ENCODE results near the gene UBE2E2.

The UBE2E2 gene

GRCh38 chr3:23405081-23405480 lies 202.0 kb downstream of the UBE2E2 start:
- Histone ChIP-seq H3K4me2 (ENCODE audit: low read length) (no peak overlapping the region), H3K36me3 (ENCODE audit: insufficient read depth, low read length) (no peaks in the 10 kb centered on the region), H3K4me1 (ENCODE audit: control insufficient read depth, insufficient read depth, low read length) (peaks cover 8% of the 10 kb centered on the region), H3K4me3 (ENCODE audit: low read length) (no peak overlapping the region), H3K27me3 (ENCODE audit: control insufficient read depth, insufficient read depth, low read length) (no peaks in the 10 kb centered on the region), H3K9ac (ENCODE audit: low read depth, low read length) (no peak overlapping the region), H3K9me3 (replicated peaks; ENCODE audit: low read length) (no peaks in the 10 kb centered on the region)

- H3K9me3 ChIP-seq (replicated peaks; ENCODE audit: low read length), result no peaks in the 10 kb centered on the region
- no peaks in the 10 kb centered on the region for H3K36me3 ChIP-seq (ENCODE audit: insufficient read depth, low read length)
- no peaks in the 10 kb centered on the region for H3K27me3 ChIP-seq (ENCODE audit: control insufficient read depth, insufficient read depth, low read length)
- peaks cover 8% of the 10 kb centered on the region for H3K4me1 ChIP-seq (ENCODE audit: control insufficient read depth, insufficient read depth, low read length)
- no peak overlapping the region for H3K4me2 ChIP-seq (ENCODE audit: low read length)
- no peak overlapping the region for H3K9ac ChIP-seq (ENCODE audit: low read depth, low read length)
- no peak overlapping the region for H3K4me3 ChIP-seq (ENCODE audit: low read length)
These were observed 203.5 kb downstream of the UBE2E2 start for GRCh38 chr3:23406601-23407000.

- no peaks in the 10 kb centered on the region for H3K4me1 ChIP-seq (ENCODE audit: control insufficient read depth, insufficient read depth, low read length)
- no peaks in the 10 kb centered on the region for H3K27me3 ChIP-seq (ENCODE audit: control insufficient read depth, insufficient read depth, low read length)
- no peaks in the 10 kb centered on the region for H3K9me3 ChIP-seq (replicated peaks; ENCODE audit: low read length)
- H3K4me2 ChIP-seq (ENCODE audit: low read length), result no peak overlapping the region
- H3K9ac ChIP-seq (ENCODE audit: low read depth, low read length), result no peak overlapping the region
- H3K36me3 ChIP-seq (ENCODE audit: insufficient read depth, low read length), result no peaks in the 10 kb centered on the region
- no peak overlapping the region for H3K4me3 ChIP-seq (ENCODE audit: low read length)
These were observed 214.9 kb downstream of the UBE2E2 start for GRCh38 chr3:23418026-23418425.

DNA sequence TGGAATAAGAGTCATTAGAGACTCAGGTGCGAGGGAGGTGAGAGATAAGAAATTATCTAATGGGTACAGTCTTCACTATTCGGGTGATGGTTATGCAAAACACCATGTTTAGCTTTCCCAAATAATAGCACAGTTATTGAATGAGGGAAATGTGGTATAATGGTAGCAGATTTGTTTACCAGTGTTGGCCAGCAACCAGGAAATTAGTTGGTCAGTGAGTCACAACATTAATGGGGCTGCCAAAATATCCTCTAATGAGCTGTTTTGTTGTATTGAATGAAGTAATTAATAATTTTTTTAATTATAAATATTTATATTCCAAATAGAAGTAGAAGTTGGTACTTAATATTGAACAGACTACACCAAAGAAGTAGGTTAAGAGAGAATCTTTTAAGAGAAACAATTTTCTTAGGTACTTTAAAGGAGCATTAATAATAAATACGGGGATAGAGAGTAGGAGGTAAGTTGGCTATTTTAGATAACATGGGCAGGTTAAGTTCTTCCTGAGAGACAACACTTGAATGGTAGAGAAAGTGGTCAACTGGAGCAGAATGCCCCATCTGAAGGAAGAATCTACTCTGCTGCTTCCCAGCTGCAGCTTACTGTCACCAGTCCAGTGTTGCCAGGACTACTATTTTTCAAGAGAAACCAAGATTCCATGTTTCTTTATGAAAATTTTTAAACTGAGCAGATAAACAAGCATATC lies 218.8 kb downstream of the UBE2E2 start:
- Histone ChIP-seq H3K9me3 (replicated peaks; ENCODE audit: low read length) (no peaks in the 10 kb centered on the region), H3K4me1 (ENCODE audit: control insufficient read depth, insufficient read depth, low read length) (no peaks in the 10 kb centered on the region), H3K4me2 (ENCODE audit: low read length) (no peak overlapping the region), H3K27me3 (ENCODE audit: control insufficient read depth, insufficient read depth, low read length) (no peaks in the 10 kb centered on the region), H3K9ac (ENCODE audit: low read depth, low read length) (no peak overlapping the region), H3K36me3 (ENCODE audit: insufficient read depth, low read length) (no peaks in the 10 kb centered on the region), H3K4me3 (ENCODE audit: low read length) (no peak overlapping the region)

GRCh38 chr3:23422517-23422851 lies 219.4 kb downstream of the UBE2E2 start:
- H3K9me3 ChIP-seq (replicated peaks; ENCODE audit: low read length), result no peaks in the 10 kb centered on the region
- H3K27me3 ChIP-seq (ENCODE audit: control insufficient read depth, insufficient read depth, low read length), result no peaks in the 10 kb centered on the region
- no peaks in the 10 kb centered on the region for H3K4me1 ChIP-seq (ENCODE audit: control insufficient read depth, insufficient read depth, low read length)
- H3K36me3 ChIP-seq (ENCODE audit: insufficient read depth, low read length), result no peaks in the 10 kb centered on the region
- H3K4me2 ChIP-seq (ENCODE audit: low read length), result no peak overlapping the region
- H3K9ac ChIP-seq (ENCODE audit: low read depth, low read length), result no peak overlapping the region
- no peak overlapping the region for H3K4me3 ChIP-seq (ENCODE audit: low read length)

GRCh38 chr3:23425410-23425809 lies 222.3 kb downstream of the UBE2E2 start:
- no peak overlapping the region for H3K9ac ChIP-seq (ENCODE audit: low read depth, low read length)
- H3K27me3 ChIP-seq (ENCODE audit: control insufficient read depth, insufficient read depth, low read length), result no peaks in the 10 kb centered on the region
- no peak overlapping the region for H3K4me3 ChIP-seq (ENCODE audit: low read length)
- no peaks in the 10 kb centered on the region for H3K4me1 ChIP-seq (ENCODE audit: control insufficient read depth, insufficient read depth, low read length)
- H3K36me3 ChIP-seq (ENCODE audit: insufficient read depth, low read length), result no peaks in the 10 kb centered on the region
- no peak overlapping the region for H3K4me2 ChIP-seq (ENCODE audit: low read length)
- H3K9me3 ChIP-seq (replicated peaks; ENCODE audit: low read length), result no peaks in the 10 kb centered on the region

DNA sequence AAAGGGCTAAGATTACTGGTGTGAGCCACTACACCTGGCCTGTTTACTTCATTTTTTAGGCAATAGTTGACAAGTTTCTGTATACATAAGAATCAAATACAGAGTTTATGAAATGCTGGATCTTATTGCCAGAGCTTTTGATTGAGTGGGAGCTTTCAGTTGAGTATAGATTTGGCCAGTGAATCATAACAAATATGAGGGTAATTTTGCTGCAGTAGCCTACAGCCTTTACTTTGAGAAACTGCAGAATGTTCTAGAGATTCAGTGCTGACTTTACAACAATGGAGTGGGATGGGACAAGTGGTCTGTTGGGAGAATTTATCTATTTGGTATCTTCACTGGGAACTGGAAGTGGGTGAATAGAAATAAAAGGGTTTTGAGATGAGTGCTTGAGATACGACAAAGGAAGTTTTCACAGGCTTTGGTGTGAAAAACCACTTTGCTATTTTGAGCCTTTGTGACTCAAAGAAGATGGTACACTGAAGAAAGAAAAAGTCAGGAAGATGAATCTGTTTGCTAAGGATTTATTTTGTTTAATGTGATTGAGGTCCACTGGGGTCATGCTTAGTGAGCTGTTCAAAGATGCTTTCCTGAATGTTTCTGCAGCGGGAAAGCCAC lies 227.8 kb downstream of the UBE2E2 start:
- no peaks in the 10 kb centered on the region for H3K36me3 ChIP-seq (ENCODE audit: insufficient read depth, low read length)
- no peaks in the 10 kb centered on the region for H3K27me3 ChIP-seq (ENCODE audit: control insufficient read depth, insufficient read depth, low read length)
- no peaks in the 10 kb centered on the region for H3K9me3 ChIP-seq (replicated peaks; ENCODE audit: low read length)
- no peak overlapping the region for H3K4me2 ChIP-seq (ENCODE audit: low read length)
- H3K9ac ChIP-seq (ENCODE audit: low read depth, low read length), result no peak overlapping the region
- H3K4me1 ChIP-seq (ENCODE audit: control insufficient read depth, insufficient read depth, low read length), result peaks cover 9% of the 10 kb centered on the region
- H3K4me3 ChIP-seq (ENCODE audit: low read length), result no peak overlapping the region

DNA sequence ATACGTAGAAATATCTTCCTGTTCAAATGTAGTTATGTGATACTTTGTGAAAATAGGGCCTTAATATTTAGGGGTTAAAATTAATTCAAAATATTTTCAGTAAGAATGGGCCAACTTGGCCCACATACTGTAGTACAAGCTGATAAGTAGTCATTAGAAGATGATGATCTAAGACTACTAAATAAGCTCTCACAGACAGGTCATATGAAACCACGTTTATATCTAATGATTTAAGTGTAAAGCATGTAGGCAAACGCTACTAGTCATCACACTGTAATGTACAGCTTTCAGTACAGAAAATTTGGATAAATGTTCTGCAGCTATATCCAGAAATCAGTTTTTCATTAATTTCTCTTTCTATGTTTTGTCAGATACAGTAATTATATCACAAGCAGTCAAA lies 228.6 kb downstream of the UBE2E2 start:
- Histone ChIP-seq H3K4me2 (ENCODE audit: low read length) (no peak overlapping the region), H3K9ac (ENCODE audit: low read depth, low read length) (no peak overlapping the region), H3K36me3 (ENCODE audit: insufficient read depth, low read length) (no peaks in the 10 kb centered on the region), H3K4me3 (ENCODE audit: low read length) (no peak overlapping the region), H3K4me1 (ENCODE audit: control insufficient read depth, insufficient read depth, low read length) (peaks cover 9% of the 10 kb centered on the region), H3K9me3 (replicated peaks; ENCODE audit: low read length) (no peaks in the 10 kb centered on the region), H3K27me3 (ENCODE audit: control insufficient read depth, insufficient read depth, low read length) (no peaks in the 10 kb centered on the region)

DNA sequence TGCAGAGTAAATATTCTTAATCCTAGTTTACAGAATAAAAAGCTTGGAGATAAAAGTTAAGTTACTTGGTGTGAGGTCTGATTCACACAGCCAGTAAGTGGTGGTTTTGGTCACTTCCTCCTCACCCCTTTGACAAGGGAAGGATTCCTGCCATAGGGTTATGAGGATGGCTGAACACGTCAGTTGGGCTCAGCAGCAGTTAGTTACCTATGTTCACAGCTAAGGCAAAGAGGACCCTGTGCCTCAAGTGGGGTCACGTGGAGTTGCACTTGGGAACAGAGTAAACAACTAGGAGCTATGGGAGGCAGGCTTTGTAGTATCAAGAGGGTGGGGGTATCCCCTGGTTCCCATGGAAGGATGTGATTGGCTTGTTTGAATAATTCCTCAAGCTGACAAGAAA lies 232.2 kb downstream of the UBE2E2 start:
- Histone ChIP-seq H3K9me3 (replicated peaks; ENCODE audit: low read length) (no peaks in the 10 kb centered on the region), H3K4me2 (ENCODE audit: low read length) (no peak overlapping the region), H3K4me3 (ENCODE audit: low read length) (no peak overlapping the region), H3K9ac (ENCODE audit: low read depth, low read length) (no peak overlapping the region), H3K4me1 (ENCODE audit: control insufficient read depth, insufficient read depth, low read length) (peaks cover 9% of the 10 kb centered on the region), H3K36me3 (ENCODE audit: insufficient read depth, low read length) (no peaks in the 10 kb centered on the region), H3K27me3 (ENCODE audit: control insufficient read depth, insufficient read depth, low read length) (no peaks in the 10 kb centered on the region)

- H3K36me3 ChIP-seq (ENCODE audit: insufficient read depth, low read length), result no peaks in the 10 kb centered on the region
- no peaks in the 10 kb centered on the region for H3K9me3 ChIP-seq (replicated peaks; ENCODE audit: low read length)
- H3K9ac ChIP-seq (ENCODE audit: low read depth, low read length), result no peak overlapping the region
- peaks cover 6% of the 10 kb centered on the region for H3K4me1 ChIP-seq (ENCODE audit: control insufficient read depth, insufficient read depth, low read length)
- no peak overlapping the region for H3K4me2 ChIP-seq (ENCODE audit: low read length)
- H3K4me3 ChIP-seq (ENCODE audit: low read length), result no peak overlapping the region
- H3K27me3 ChIP-seq (ENCODE audit: control insufficient read depth, insufficient read depth, low read length), result no peaks in the 10 kb centered on the region
These were observed 232.8 kb downstream of the UBE2E2 start for GRCh38 chr3:23435904-23436303.

- Histone ChIP-seq H3K27me3 (ENCODE audit: control insufficient read depth, insufficient read depth, low read length) (no peaks in the 10 kb centered on the region), H3K4me2 (ENCODE audit: low read length) (no peak overlapping the region), H3K9ac (ENCODE audit: low read depth, low read length) (no peak overlapping the region), H3K4me3 (ENCODE audit: low read length) (no peak overlapping the region), H3K36me3 (ENCODE audit: insufficient read depth, low read length) (no peaks in the 10 kb centered on the region), H3K9me3 (replicated peaks; ENCODE audit: low read length) (no peaks in the 10 kb centered on the region), H3K4me1 (ENCODE audit: control insufficient read depth, insufficient read depth, low read length) (no peaks in the 10 kb centered on the region)
These were observed 234.5 kb downstream of the UBE2E2 start for GRCh38 chr3:23437484-23438145.

DNA sequence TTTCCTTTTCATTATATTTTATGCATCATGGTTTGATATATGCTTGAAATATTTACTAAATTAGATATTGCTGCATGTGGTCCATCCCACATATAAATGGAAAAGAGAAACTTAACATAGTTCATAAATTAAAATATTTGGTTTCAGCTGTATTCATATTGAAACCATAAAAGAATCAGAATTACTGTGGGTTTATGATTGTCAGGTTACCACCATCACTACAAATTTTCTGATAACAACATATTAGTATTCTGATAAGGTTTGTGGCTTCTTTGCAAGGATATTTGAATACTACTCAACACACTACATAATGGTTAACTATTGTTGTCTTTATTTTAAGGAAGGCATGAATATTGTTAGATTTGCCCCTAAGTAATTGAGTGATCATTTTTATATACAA lies 235.5 kb downstream of the UBE2E2 start:
- H3K4me2 ChIP-seq (ENCODE audit: low read length), result no peak overlapping the region
- H3K36me3 ChIP-seq (ENCODE audit: insufficient read depth, low read length), result no peaks in the 10 kb centered on the region
- peaks cover 5% of the 10 kb centered on the region for H3K4me1 ChIP-seq (ENCODE audit: control insufficient read depth, insufficient read depth, low read length)
- H3K27me3 ChIP-seq (ENCODE audit: control insufficient read depth, insufficient read depth, low read length), result no peaks in the 10 kb centered on the region
- H3K4me3 ChIP-seq (ENCODE audit: low read length), result no peak overlapping the region
- no peak overlapping the region for H3K9ac ChIP-seq (ENCODE audit: low read depth, low read length)
- no peaks in the 10 kb centered on the region for H3K9me3 ChIP-seq (replicated peaks; ENCODE audit: low read length)
